NCI-H1417 treated with DMSO at 0.1 percent for 48 hours (cell line): ENCODE measurements around the gene LCLAT1.

ENCODE experiments used
- DNase-seq: peaks from one replicate; lab custom pipeline; 2025; lab: John Stamatoyannopoulos, UW

The LCLAT1 gene

GRCh38 chr2:30645081-30645744 lies 198.2 kb downstream of the LCLAT1 start:
- no peak for DNase-seq

DNA sequence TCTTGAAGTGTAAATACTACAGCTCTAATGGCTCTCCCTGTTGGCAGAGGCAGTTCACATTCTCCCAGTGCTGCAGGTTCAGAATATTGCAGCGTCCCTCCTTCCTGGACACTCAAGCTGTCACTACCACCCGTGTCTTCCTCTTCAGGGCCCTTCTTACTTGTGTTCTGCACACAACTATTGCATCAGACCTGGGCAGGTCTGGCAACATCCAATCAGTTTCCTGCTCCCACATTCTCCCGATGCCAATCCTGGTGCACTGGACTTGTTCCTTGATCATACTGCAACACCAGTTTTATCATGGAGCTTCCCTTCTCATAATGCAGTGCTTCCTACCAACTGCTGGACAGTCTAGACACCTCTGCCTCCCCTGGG lies 198.7 kb downstream of the LCLAT1 start:
- DNase-seq, result no peak

DNA sequence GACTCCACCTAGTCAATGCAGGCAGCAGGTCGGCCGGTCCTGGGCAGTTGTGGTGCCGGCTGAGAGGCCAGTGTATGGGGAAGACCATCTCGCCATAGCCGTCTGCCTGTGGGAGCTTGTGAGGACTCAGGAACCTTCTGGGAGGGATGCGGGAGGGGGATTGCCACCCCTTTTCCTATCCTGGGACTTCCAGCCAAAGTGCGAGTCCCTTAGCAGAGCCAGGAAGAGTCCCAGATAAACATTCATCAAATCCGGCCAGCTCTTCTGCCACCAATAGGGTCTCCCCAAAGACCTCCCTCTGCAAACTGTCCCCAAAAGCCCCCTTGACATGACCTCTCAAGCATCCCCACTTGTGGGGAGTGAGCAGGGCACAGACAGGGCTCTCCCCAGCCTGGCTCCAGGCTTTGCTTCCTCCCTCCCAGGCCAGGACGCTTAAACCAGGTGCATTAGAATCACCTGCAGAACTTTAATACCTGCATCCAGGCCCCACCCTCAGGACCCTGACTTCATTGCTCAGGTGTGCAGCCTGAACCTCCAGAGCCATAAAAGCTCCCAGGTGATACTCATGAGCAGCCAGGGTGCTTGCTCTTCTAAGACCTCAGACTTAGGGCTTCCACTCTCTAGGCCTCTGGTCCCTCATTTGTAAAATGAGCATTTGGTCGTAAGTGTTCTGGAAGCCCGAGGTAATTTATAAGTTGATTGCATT lies 200.9 kb downstream of the LCLAT1 start:
- no peak for DNase-seq

GRCh38 chr2:30649278-30649677 lies 202.2 kb downstream of the LCLAT1 start:
- no peak for DNase-seq

DNA sequence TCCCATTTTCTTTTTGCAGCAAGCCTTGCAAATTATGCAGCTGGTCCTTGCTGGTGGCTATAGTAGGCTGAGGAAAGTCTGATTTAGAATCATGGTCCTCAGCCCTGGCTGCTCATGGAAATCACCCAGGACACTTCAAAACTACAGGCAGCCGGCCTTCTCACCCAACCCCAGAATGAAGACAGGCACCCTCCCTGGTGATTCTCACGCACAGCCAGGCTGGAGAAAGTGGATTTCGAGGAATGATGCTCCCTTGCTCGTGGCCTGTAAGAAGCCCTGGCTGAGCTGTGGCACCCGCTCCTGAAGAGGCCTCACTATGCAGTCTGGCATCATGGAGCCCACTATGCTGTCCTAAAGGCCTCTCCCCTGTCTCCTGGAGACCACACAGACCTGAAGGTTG lies 202.8 kb downstream of the LCLAT1 start:
- no peak for DNase-seq

DNA sequence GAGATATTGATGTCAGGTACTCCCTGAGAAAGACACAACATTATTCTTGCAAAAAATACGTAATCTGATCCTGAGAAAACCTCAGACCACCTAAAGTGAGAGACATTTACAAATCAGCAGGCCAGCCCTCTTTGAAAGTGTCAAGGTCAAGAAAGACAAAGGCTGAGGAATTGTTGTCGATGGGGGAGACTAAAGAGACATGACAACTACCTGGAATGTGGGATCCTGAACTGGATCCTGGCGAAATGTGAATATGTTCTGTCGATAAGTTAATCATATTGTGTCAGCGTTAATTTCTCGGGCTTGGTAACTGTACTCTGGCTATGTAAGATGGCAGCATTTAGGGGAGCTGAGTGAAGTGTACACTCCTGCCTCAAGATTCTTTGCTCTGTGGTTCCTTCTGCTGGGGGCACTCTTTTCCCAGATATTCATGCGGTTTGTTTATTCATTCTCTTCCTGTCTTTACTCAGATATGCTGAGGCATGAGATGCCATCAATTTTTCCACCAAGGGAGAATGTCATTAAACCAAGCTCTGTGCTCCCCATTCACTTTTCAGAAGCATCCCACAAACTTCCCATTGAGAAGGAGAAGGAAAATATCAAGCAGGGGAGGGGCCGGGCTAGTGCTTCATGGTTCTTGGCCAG lies 205.3 kb downstream of the LCLAT1 start:
- DNase-seq, result no peak

DNA sequence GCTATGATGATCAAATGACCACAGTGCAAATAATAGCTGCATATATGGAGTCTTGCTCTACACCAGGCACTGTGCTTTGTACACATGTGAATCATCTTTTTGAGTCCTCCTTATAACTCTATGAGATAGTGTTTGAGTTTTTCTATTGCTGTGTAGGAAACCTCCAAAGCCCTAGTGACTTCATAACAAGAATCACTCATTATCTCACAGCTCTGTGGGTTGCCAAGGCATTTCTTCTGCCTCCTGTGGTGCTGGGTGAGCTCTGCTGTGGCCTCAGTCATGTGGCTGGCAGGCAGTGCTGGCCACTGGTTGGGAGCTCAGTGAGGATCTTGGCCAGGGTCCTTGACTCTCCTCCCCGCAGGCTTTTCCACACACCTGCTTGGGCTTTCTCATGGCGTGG lies 206.8 kb downstream of the LCLAT1 start:
- no peak for DNase-seq

DNA sequence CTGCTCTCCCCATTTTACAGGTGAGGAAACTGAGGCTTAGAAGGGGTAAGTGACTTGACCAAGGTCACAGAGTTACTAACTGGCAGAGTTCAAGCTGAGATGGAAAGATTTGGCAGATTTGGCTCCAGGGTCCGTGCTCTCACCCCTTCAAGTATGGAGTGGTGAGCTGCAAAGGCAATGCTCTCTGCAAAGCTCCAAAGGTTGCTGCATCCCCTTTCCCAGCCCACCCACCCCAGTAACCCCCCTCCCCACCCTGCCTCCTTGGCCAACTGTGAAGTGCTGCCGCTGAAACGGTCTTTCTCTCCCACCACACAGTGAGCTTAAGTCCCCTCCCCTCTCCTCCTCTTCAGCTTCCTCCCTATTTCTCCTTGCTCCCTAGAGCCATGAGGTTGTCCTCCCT lies 207.4 kb downstream of the LCLAT1 start:
- DNase-seq, result no peak

DNA sequence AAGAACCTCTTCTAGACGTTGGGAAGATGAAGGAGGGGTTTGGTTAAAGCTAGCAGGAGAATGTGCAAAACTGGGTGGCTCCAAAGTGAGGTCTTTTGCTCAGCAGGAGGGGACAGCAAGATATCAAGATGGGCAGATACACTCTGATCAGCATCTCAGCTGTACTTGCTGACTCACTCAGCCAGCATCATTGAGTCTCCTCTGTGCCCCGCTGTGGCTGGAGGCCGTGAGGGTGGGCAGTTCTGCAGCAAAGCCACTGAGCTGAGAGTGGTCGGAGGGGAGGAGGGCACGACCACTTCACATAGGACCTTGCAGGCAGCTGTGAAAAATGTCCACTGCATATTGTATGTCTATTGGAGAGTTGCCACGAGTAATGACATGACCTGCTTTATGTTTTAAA lies 208.2 kb downstream of the LCLAT1 start:
- DNase-seq, result no peak

GRCh38 chr2:30655660-30656059 lies 208.6 kb downstream of the LCLAT1 start:
- DNase-seq, result no peak

GRCh38 chr2:30656079-30656478 lies 209.0 kb downstream of the LCLAT1 start:
- no peak for DNase-seq

GRCh38 chr2:30661173-30662107 lies 214.4 kb downstream of the LCLAT1 start:
- DNase-seq, result no peak

DNA sequence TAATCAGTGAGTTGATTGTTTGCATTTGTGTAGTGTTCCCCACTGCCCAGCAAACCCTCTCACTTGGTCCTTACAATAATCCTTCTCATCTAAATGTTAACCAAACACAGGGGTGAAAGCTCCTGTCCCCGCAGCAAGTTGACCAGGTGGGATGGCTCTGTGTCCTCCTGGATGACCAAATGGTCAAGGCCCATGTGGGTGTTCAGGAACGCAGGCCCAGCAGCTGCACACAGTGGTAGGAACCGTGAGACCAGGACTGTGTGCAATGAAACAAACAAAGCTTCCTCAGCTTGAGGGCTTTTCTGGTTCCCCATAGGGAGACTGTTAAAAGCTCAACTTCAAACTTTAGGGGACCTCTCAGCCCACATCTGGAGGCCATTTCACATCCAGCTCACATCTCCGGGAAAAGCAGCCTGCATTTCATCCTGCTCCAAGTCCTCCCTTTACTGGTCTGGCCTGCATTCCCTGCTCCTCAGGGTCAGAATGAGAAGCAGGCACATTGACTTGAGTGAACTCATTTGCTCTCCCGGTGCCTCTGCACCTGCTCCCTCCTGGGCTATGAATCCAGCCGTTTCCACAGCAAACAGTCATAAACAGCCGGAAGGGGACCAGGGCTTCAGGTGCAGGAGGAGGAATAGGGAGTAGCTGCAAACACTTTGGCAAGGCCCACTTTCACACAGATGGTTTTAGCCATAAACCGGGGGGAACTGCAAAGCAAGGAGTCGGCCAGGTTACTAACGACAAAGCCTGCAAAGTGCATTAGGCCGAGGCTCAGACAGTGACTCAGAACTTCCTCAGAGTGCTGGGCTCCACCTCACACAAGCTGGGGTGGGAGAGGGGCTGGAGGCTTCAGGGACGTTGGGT lies 215.5 kb downstream of the LCLAT1 start:
- DNase-seq, result peak; percentile 20

- no peak for DNase-seq
These were observed 216.3 kb downstream of the LCLAT1 start for GRCh38 chr2:30663321-30663720.

DNA sequence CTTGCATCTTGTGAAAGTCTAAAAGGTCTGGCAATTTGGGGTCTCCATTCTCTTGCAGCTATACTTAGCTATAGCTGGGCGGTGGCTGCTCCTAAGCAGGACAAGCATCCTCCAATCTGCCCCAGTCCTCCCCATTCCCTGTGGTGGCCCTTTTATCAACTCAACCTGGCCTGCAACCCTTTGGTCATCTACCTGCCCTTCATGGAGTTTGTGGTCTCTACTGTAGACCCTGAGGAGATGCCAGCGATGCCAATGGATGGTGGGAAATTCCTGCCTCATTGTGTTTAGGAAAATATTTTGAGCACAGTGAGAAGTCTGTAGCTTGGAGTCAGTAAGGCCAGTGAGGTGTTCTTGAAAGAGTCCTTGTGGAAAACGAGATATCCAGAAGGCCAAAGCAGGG lies 216.8 kb downstream of the LCLAT1 start:
- no peak for DNase-seq

GRCh38 chr2:30664761-30665358 lies 217.8 kb downstream of the LCLAT1 start:
- no peak for DNase-seq

GRCh38 chr2:30665761-30666265 lies 218.8 kb downstream of the LCLAT1 start:
- no peak for DNase-seq

DNA sequence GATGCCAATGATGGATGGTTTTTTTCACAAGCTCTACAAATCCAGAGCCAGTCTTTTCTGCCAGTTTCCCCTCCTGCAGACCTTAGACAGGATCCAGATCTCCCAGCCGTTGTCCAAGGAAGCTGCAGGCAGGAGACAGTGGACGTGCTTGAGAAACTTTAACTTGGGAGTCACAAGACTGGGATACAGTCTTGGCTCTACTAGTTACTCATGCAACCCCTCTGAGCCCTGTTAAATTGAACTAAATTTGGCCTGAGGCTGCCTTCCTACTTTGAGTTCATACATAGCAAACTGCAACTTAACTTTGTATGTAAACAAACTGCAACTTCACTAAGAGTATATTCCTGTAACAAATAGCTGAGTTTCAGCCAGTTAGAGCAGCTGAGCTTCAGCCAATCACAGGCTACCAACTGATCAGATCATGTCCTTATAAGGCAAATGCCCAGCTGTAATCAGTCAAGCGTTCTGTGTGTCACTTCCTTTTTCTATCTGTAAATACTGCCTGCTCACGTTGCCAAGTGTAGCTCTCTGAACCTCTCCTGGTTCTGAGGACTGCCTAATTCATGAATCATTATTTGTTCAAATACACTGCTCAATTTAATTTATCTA lies 219.3 kb downstream of the LCLAT1 start:
- no peak for DNase-seq

- no peak for DNase-seq
These were observed 223.4 kb downstream of the LCLAT1 start for GRCh38 chr2:30670453-30670852.

GRCh38 chr2:30673127-30673526 lies 226.1 kb downstream of the LCLAT1 start:
- no peak for DNase-seq
